Gastroesophageal sphincter (tissue), 4 donors: ENCODE data around the gene INHBE. TPM values are rescaled to one million over a fixed set of nuclear protein-coding genes. Genes with fewer than 3 reads are reported as not detected.
"Not testable (repeated sequence)": the region's sequence is repeated elsewhere in the genome, so short reads cannot be mapped to it uniquely, and the experiment has no call there.

Experiments used
- ATAC-seq: fragments of 150-250 bp; one replicate; pipeline ENCODE4 v1.9.1; 2016; ENCODE audit warnings: mild to moderate bottlenecking, moderate library complexity
- H3K27ac ChIP-seq, 4 donors: fragments of 200-600 bp; sonication (generic) in 3 of 4; 1 replicate in 3 of 4; 2 replicates in 1 of 4; pipeline ENCODE4 v1.5.1; 2016 to 2019
- H3K27me3 ChIP-seq: fragments of 200-600 bp; sonication (generic); one replicate; pipeline ENCODE4 v1.5.1; 2019
- H3K36me3 ChIP-seq, 2 donors: fragments of 200-600 bp; sonication (generic); one replicate each; pipeline ENCODE4 v1.5.1; 2019; ENCODE audit warnings: control low read depth in 1 of 2
- H3K4me1 ChIP-seq, 3 donors: fragments of 200-600 bp; sonication (generic); 1 replicate in 2 of 3; 2 replicates in 1 of 3; pipeline ENCODE4 v1.5.1; 2016 to 2019; ENCODE audit warnings: control low read depth in 2 of 3
- H3K4me3 ChIP-seq, 2 donors: fragments of 200-600 bp; sonication (generic); one replicate each; pipeline ENCODE4 v1.5.1; 2019; ENCODE audit warnings: mild to moderate bottlenecking in 1 of 2, moderate library complexity in 1 of 2
- H3K9me3 ChIP-seq, 3 donors: fragments of 200-600 bp; sonication (generic); one replicate each; pipeline ENCODE4 v1.5.1; 2017 to 2019; ENCODE audit warnings: control low read depth in 2 of 3
- EP300 ChIP-seq: sonication (generic); formaldehyde crosslinking; IDR thresholded peaks from one replicate; pipeline ENCODE4 v1.6.1; 2017; ENCODE audit warnings: antibody characterized with exemption, mild to moderate bottlenecking
- POLR2A ChIP-seq, 2 donors: fragments of 450-650 bp; IDR thresholded peaks; one replicate each; pipeline ENCODE4 v1.6.1; 2017; ENCODE audit warnings: antibody characterized with exemption in 2 of 2, mild to moderate bottlenecking in 2 of 2, moderate library complexity in 1 of 2
- POLR2AphosphoS5 ChIP-seq: sonication (generic); formaldehyde crosslinking; IDR thresholded peaks from one replicate; pipeline ENCODE4 v1.6.1; 2017; ENCODE audit warnings: antibody characterized with exemption
- WGBS, 2 donors: methylation state at CpG; one replicate each; pipeline ENCODE4 v1.1.5; 2018; ENCODE audit warnings: low coverage in 1 of 2; 5-methylcytosine and 5-hydroxymethylcytosine counted together
- total RNA-seq, 4 donors: library from RNA; depleted of rRNA; stranded (reverse); fragments of >200 nt; gene quantifications; one replicate each; pipeline ENCODE4 v1.1.0, GENCODE V29; 2016
- TF ChIP-seq, protein P1 (sequence below), 4 experiments: fragments of 200-600 bp in 2 of 4; fragments of 450-650 bp in 2 of 4; sonication (generic) in 1 of 4; IDR thresholded peaks; one replicate each; pipeline ENCODE4 v1.5.1; 2017 to 2019; ENCODE audit warnings: antibody characterized with exemption in 4 of 4, mild to moderate bottlenecking in 2 of 4, moderate library complexity in 2 of 4

The INHBE gene
- total RNA-seq, 4 donors from 2014 or later: not detected

GRCh38 chr12:57418255-57418654, 36.9 kb upstream of the INHBE start:
- no peaks in the 10 kb centered on the region for H3K9me3 ChIP-seq
- H3K4me1 ChIP-seq: peaks cover 0 to 28% (median 0%) of the 10 kb centered on the region in 3 donors
- TF ChIP-seq EP300 (no peak), POLR2A (IDR thresholded peaks at IDR 0.05) (no peak), POLR2AphosphoS5 (no peak)
- TF ChIP-seq, protein P1, sequence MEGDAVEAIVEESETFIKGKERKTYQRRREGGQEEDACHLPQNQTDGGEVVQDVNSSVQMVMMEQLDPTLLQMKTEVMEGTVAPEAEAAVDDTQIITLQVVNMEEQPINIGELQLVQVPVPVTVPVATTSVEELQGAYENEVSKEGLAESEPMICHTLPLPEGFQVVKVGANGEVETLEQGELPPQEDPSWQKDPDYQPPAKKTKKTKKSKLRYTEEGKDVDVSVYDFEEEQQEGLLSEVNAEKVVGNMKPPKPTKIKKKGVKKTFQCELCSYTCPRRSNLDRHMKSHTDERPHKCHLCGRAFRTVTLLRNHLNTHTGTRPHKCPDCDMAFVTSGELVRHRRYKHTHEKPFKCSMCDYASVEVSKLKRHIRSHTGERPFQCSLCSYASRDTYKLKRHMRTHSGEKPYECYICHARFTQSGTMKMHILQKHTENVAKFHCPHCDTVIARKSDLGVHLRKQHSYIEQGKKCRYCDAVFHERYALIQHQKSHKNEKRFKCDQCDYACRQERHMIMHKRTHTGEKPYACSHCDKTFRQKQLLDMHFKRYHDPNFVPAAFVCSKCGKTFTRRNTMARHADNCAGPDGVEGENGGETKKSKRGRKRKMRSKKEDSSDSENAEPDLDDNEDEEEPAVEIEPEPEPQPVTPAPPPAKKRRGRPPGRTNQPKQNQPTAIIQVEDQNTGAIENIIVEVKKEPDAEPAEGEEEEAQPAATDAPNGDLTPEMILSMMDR (IDR thresholded peaks at IDR 0.05): no peak
- H3K27ac ChIP-seq: no peak overlapping the region
- no peak for ATAC-seq
- WGBS, 2 donors: 78 to 85% methylated on average over 4 to 9 of the region's 9 CpGs
- no peaks in the 10 kb centered on the region for H3K27me3 ChIP-seq
- H3K4me3 ChIP-seq: no peak overlapping the region
- H3K36me3 ChIP-seq: peaks cover 0 to 16% of the 10 kb centered on the region in 2 donors

GRCh38 chr12:57419495-57419894, 35.6 kb upstream of the INHBE start:
- Histone ChIP-seq H3K36me3 (peaks cover 0 to 20% of the 10 kb centered on the region in 2 donors), H3K4me3 (no peak overlapping the region), H3K9me3 (no peaks in the 10 kb centered on the region), H3K4me1 (peaks cover 0 to 27% (median 0%) of the 10 kb centered on the region in 3 donors), H3K27me3 (no peaks in the 10 kb centered on the region), H3K27ac (no peak overlapping the region)
- TF ChIP-seq POLR2AphosphoS5 (no peak), EP300 (no peak)
- ATAC-seq: no peak
- 100% methylated on average over 2 of the region's 2 CpGs; no CpG with 5 or more reads in 1 of the 2 donors for WGBS, 2 donors

DNA sequence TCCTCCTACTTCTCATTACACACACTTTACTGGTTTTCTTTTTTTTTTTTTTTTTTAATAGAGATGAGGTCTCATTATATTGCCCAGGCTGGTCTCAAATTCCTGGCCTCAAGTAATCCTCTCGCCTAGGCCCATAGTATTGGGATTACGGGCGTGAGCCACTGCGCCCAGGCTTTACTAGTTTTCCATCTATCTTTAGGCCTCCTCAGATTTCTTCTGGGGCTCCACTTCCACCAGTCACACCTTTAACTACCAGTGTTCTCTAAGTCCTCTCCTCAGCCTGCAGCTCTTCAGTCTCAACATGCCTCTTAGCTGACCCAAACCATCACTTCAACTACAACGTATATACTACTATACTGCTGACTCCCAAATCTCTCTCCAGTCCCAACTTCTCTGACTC, 34.6 kb upstream of the INHBE start:
- Histone ChIP-seq H3K4me1 (peaks cover 0 to 18% (median 0%) of the 10 kb centered on the region in 3 donors), H3K9me3 (no peaks in the 10 kb centered on the region), H3K27me3 (no peaks in the 10 kb centered on the region), H3K4me3 (no peak overlapping the region), H3K36me3 (peaks cover 0 to 24% of the 10 kb centered on the region in 2 donors), H3K27ac (no peak overlapping the region)
- TF ChIP-seq POLR2AphosphoS5 (no peak), EP300 (no peak), POLR2A (IDR thresholded peaks at IDR 0.05) (no peak)
- TF ChIP-seq, protein P1 (IDR thresholded peaks at IDR 0.05): no peak
- WGBS, 2 donors: 88 to 97% methylated on average over 1 to 5 of the region's 5 CpGs
- no peak for ATAC-seq

- H3K36me3 ChIP-seq: peaks cover 0 to 25% of the 10 kb centered on the region in 2 donors
- H3K9me3 ChIP-seq, ATAC-seq, H3K27me3 ChIP-seq, H3K4me3 ChIP-seq, H3K27ac ChIP-seq: not testable (repeated sequence)
- 88% methylated on average over 3 of the region's 10 CpGs; no CpG with 5 or more reads in 1 of the 2 donors for WGBS, 2 donors
- peaks cover 0 to 21% (median 5%) of the 10 kb centered on the region in 3 donors for H3K4me1 ChIP-seq
These were observed 28.2 kb upstream of the INHBE start for GRCh38 chr12:57426948-57427347.

DNA sequence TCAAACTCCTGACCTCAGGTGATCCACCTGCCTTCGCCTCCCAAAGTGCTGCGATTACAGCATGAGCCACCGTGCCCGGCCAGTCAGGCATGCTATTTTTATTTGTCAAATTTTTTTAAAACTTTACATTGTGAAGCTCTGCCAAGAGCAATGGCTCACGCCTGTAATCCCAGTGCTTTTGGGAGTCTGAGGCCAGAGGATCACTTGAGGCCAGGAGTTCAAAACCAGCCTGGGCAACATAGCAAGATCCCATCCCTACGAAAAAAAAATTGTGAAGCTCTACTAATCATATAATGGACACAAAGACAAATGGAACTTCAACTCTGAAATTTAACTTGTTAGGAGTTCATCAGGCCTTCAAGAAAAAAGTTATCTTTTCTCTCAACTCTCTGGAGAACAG, 26.1 kb upstream of the INHBE start:
- Histone ChIP-seq H3K4me1 (peaks cover 0 to 21% (median 5%) of the 10 kb centered on the region in 3 donors), H3K27me3 (no peaks in the 10 kb centered on the region), H3K4me3 (no peak overlapping the region), H3K27ac (peak overlapping the region in 3 of 4 donors; percentile 97 to 98 (median 98)), H3K9me3 (no peaks in the 10 kb centered on the region), H3K36me3 (peaks cover 0 to 9% of the 10 kb centered on the region in 2 donors)
- TF ChIP-seq POLR2A (IDR thresholded peaks at IDR 0.05) (no peak), EP300 (no peak), POLR2AphosphoS5 (no peak)
- TF ChIP-seq, protein P1 (IDR thresholded peaks at IDR 0.05): no peak
- no peak for ATAC-seq
- 49 to 77% methylated on average over 3 to 5 of the region's 6 CpGs for WGBS, 2 donors

- no peak for ATAC-seq
- peaks cover 0 to 9% of the 10 kb centered on the region in 2 donors for H3K36me3 ChIP-seq
- H3K27me3 ChIP-seq: no peaks in the 10 kb centered on the region
- no peaks in the 10 kb centered on the region for H3K9me3 ChIP-seq
- peaks cover 0 to 21% (median 5%) of the 10 kb centered on the region in 3 donors for H3K4me1 ChIP-seq
- H3K4me3 ChIP-seq: peak overlapping the region; percentile 84 to 87
- 6 to 14% methylated on average over 5 to 6 of the region's 9 CpGs for WGBS, 2 donors
- peak overlapping the region; percentile 90 to 98 (median 98) for H3K27ac ChIP-seq
- TF ChIP-seq, protein P1 (IDR thresholded peaks at IDR 0.05): no peak
- TF ChIP-seq POLR2A (IDR thresholded peaks at IDR 0.05): no peak
- TF ChIP-seq EP300: no peak
- no peak for TF ChIP-seq POLR2AphosphoS5
These were observed 25.5 kb upstream of the INHBE start for GRCh38 chr12:57429473-57430111.
